Measurements from ENCODE around the gene SLC25A24. TPM values are rescaled to one million over a fixed set of nuclear protein-coding genes. Genes with fewer than 3 reads are reported as not detected.
"Not testable (repeated sequence)": the region's sequence is repeated elsewhere in the genome, so short reads cannot be mapped to it uniquely, and the experiment has no call there.

SLC25A24 gene
- total and polyA plus RNA-seq, 5 donors: 8.8 to 18.1 (median 16.0) TPM

DNA sequence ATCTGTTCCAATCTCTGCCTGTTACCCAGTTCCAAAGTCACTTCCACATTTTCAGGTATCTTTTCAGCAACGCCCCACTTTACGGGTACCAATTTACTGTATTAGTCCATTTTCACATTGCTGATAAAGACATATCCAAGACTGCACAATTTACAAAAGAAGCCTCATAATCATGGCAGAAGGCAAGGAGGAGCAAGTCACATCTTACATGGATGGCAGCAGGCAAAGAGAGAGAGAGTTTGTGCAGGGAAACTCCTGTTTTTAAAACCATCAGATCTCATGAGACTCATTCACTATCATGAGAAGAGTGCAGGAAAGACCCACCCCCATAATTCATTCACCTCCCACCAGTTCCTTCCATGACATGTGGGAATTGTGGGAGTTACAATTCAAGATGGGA lies 67.0 kb downstream of the SLC25A24 start:
- H3K4me3 ChIP-seq (ENCODE audit: low read length); H3K9me3 ChIP-seq (ENCODE audit: control insufficient read depth, low read length); H3K27me3 ChIP-seq (ENCODE audit: control insufficient read depth, insufficient read depth); ATAC-seq; DNase-seq; H3K27ac ChIP-seq (ENCODE audit: low read length); H3K4me1 ChIP-seq (ENCODE audit: control insufficient read depth, insufficient read depth, low read length); intact Hi-C loops (cut with DNase I): not testable (repeated sequence)
- over 99% methylated on average over 2 of the region's 2 CpGs for WGBS

DNA sequence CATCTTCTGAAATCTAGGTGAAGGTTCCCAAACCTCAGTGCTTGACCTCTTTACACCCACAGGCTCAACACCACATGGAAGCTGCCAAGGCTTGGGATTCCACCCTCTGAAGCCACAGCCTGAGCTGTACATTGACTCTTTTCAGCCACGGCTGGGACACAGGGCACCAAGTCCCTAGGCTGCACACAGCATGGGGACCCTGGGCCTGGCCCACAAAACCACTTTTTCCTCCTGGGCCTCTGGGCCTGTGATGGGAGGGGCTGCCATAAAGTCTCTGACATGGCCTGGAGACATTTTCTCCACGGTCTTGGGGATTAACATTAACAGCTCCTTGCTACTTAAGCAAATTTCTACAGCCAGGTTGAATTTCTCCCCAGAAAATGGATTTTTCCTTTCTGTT lies 67.8 kb downstream of the SLC25A24 start:
- DNase-seq; H3K4me3 ChIP-seq (ENCODE audit: low read length); H3K4me1 ChIP-seq (ENCODE audit: control insufficient read depth, insufficient read depth, low read length); ATAC-seq; H3K27me3 ChIP-seq (ENCODE audit: control insufficient read depth, insufficient read depth); H3K9me3 ChIP-seq (ENCODE audit: control insufficient read depth, low read length); intact Hi-C loops (cut with DNase I); H3K27ac ChIP-seq (ENCODE audit: low read length): not testable (repeated sequence)
- WGBS: 97% methylated on average over 2 of the region's 2 CpGs

DNA sequence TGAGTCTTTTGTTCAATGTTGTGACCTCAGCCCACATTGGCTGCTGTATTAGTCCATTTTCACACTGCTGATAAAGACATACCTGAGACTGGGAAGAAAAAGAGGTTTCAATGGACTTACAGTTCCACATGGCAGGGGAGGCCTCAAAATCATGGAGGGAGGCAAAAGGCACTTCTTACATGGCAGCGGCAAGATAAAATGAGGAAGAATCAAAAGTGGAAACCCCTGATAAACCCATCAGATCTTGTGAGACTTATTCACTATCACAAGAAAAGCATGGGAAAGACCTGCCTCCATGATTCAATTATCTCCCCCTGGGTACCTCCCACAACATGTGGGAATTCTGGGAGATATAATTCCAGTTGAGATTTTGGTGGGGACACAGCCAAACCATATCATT lies 68.9 kb downstream of the SLC25A24 start:
- H3K27me3 ChIP-seq (ENCODE audit: control insufficient read depth, insufficient read depth); intact Hi-C loops (cut with DNase I); DNase-seq; H3K27ac ChIP-seq (ENCODE audit: low read length); H3K9me3 ChIP-seq (ENCODE audit: control insufficient read depth, low read length); ATAC-seq; H3K4me3 ChIP-seq (ENCODE audit: low read length); H3K4me1 ChIP-seq (ENCODE audit: control insufficient read depth, insufficient read depth, low read length): not testable (repeated sequence)
- WGBS: 97% methylated on average over 1 of the region's 1 CpG

DNA sequence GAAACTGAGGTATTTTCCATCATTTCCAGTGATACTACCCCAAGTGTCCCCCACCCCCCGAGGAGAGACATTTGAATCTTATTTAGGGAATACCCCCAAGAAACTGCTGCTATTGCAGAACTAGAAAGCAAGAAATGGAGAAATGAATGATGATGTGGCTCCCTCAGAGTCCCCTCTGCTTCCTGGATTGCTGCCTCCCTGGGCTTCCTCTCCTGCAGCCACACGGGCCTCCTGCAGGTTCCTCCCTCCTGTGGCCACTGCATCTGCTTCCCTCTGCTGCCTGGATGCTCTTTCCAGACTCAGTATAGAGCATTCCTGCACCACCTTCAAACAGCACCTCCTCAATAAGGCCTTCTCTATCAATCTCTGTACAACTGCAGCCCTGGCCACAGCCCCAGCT lies 69.3 kb downstream of the SLC25A24 start:
- Histone ChIP-seq H3K9me3 (ENCODE audit: control insufficient read depth, low read length) (no peaks in the 10 kb centered on the region), H3K27ac (ENCODE audit: low read length) (no peak overlapping the region), H3K4me1 (ENCODE audit: control insufficient read depth, insufficient read depth, low read length) (no peaks in the 10 kb centered on the region), H3K4me3 (ENCODE audit: low read length) (no peak overlapping the region), H3K27me3 (ENCODE audit: control insufficient read depth, insufficient read depth) (no peaks in the 10 kb centered on the region)
- 55% methylated on average over 2 of the region's 2 CpGs for WGBS
- intact Hi-C loops (cut with DNase I): no loop called here
- DNase-seq (no peak), ATAC-seq (no peak)

DNA sequence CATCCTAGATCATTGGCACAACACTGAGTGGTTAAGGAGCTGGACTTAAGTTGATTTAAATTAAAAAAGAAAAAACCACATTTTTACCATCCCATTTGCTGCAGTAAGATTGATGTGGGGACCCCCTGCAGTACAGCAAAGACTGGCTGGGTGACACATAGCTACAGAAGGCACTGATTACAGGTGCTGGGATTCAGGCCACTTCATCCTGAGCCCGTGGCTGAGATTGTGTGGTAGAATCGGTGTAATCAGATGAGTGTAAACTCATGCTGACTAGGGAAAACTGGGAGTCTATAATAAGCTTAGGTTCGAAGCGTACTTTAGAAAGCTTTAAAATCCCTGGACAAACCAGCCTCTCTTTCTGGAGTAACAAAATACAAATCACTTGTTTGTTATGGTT lies 70.1 kb downstream of the SLC25A24 start:
- no peaks in the 10 kb centered on the region for H3K9me3 ChIP-seq (ENCODE audit: control insufficient read depth, low read length)
- intact Hi-C loops (cut with DNase I): loop anchor here in 1 of 4 donors (5.0 kb wide), 1 partner anchor 348 kb away; no protein-coding TSS in a partner anchor
- DNase-seq (no peak), ATAC-seq (no peak)
- no peaks in the 10 kb centered on the region for H3K4me1 ChIP-seq (ENCODE audit: control insufficient read depth, insufficient read depth, low read length)
- H3K27ac ChIP-seq (ENCODE audit: low read length): no peak overlapping the region
- no peaks in the 10 kb centered on the region for H3K27me3 ChIP-seq (ENCODE audit: control insufficient read depth, insufficient read depth)
- no peak overlapping the region for H3K4me3 ChIP-seq (ENCODE audit: low read length)
- 78% methylated on average over 4 of the region's 4 CpGs for WGBS

DNA sequence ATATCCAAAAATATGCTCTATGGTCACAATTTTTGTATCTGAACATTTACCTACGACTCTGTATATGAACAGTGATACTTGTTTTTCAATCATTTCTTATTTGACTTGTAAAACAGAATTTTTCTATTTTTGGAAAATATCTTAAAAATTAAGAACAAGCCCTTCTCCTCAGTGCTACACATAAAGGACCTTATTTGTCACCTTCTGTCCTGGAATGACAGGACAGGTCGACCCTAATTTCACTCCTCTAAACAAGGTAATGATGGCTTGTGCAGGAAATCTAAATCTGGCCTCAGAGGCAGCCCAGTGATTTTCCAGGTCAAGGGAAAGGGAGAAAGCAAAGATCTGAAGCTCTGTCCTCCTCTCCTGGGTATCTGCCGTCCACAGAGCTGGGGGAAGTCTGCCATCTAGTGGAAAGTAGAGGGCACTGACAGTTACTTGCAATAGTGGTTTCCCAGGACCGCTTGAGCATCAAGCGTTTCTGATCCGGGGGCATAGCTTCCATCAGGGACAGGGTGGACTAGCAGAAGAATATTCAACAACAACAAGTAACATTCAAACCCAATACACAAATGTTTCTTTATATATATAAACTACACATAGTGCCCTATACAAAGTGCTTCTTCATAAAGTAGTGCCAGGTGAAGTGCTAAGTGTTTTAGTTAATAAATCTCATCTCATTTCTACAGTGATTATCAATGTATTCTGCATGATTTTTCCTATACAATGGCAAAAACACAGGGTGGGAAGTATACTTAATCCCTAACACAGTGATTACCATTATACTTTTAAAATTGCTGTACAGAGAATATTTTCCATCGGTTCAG lies 74.6 kb downstream of the SLC25A24 start:
- no peak overlapping the region for H3K4me3 ChIP-seq (ENCODE audit: low read length)
- H3K27me3 ChIP-seq (ENCODE audit: control insufficient read depth, insufficient read depth): no peaks in the 10 kb centered on the region
- ATAC-seq: peak; percentile 93 to 95
- no peaks in the 10 kb centered on the region for H3K9me3 ChIP-seq (ENCODE audit: control insufficient read depth, low read length)
- H3K4me1 ChIP-seq (ENCODE audit: control insufficient read depth, insufficient read depth, low read length): no peaks in the 10 kb centered on the region
- H3K27ac ChIP-seq (ENCODE audit: low read length): no peak overlapping the region
- peak; percentile 38 to 65 (median 61) for DNase-seq
- WGBS: 6% methylated on average over 7 of the region's 7 CpGs
- intact Hi-C loops (cut with DNase I): loop anchor here (2.0 to 5.0 kb wide), 2 partner anchors 343 kb away; no protein-coding TSS in a partner anchor

DNA sequence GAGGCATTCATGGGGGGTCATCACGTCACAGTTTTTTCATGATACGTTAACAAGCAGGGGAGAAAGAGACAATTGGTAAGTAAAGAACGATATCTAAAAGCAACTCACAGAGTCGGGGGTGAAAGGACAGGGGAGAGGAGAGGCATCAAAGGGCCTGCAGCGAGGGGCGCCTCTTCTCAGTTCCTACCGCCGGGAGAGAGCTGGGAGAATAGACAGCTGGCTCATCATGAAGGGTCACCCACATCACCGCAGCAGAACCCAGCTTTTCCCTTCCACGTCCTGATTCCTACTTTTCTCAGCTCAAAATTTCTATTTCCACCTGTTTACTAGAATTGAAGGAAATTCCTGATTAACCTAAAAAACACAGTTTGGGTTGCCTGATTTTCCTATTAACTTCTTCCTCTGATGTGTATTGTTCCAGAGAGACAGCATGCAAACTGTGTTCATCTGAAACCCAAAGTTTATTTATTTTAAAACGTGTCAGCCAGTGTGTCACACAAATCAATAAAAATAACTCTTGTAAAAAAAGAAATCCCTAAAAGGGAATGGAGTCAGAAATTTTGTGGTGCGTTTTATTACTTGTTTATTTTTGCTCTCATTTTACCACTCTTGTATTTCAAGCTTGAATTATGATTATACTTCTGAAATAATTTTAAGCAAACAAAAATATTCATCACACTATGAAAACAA lies 75.4 kb downstream of the SLC25A24 start:
- Histone ChIP-seq H3K9me3 (ENCODE audit: control insufficient read depth, low read length) (no peaks in the 10 kb centered on the region), H3K27me3 (ENCODE audit: control insufficient read depth, insufficient read depth) (no peaks in the 10 kb centered on the region), H3K4me1 (ENCODE audit: control insufficient read depth, insufficient read depth, low read length) (no peaks in the 10 kb centered on the region), H3K27ac (ENCODE audit: low read length) (no peak overlapping the region), H3K4me3 (ENCODE audit: low read length) (no peak overlapping the region)
- 80% methylated on average over 12 of the region's 12 CpGs for WGBS
- intact Hi-C loops (cut with DNase I): loop anchor here (2.0 to 5.0 kb wide), 2 partner anchors 342 kb away; no protein-coding TSS in a partner anchor
- DNase-seq (no peak), ATAC-seq (no peak)

DNA sequence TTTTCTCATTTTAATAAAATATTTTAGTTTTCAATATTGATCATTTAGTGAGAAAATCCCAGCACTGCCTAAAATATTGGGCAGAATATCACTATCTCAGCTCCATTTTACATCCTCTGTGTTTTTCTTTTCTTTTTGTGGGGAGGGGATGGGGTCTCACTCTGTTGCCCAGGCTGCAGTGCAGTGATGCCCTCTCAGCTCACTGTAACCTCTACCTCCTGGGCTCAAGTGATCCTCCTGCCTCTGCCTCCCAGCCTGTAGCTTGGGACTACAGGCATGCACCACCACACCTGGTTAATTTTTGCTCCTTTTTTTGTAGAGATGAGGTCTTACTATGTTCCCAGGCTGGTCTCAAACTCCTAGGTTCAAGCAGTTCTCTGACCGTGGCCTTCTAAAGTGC lies 76.1 kb downstream of the SLC25A24 start:
- DNase-seq: no peak
- intact Hi-C loops (cut with DNase I): loop anchor here in 3 of 4 donors (2.0 kb wide), 1 partner anchor 341 kb away; no protein-coding TSS in a partner anchor
- H3K27me3 ChIP-seq (ENCODE audit: control insufficient read depth, insufficient read depth): no peaks in the 10 kb centered on the region
- no peak overlapping the region for H3K27ac ChIP-seq (ENCODE audit: low read length)
- no peak for ATAC-seq
- H3K9me3 ChIP-seq (ENCODE audit: control insufficient read depth, low read length): no peaks in the 10 kb centered on the region
- no peak overlapping the region for H3K4me3 ChIP-seq (ENCODE audit: low read length)
- H3K4me1 ChIP-seq (ENCODE audit: control insufficient read depth, insufficient read depth, low read length): no peaks in the 10 kb centered on the region
- WGBS: 98% methylated on average over 1 of the region's 1 CpG

DNA sequence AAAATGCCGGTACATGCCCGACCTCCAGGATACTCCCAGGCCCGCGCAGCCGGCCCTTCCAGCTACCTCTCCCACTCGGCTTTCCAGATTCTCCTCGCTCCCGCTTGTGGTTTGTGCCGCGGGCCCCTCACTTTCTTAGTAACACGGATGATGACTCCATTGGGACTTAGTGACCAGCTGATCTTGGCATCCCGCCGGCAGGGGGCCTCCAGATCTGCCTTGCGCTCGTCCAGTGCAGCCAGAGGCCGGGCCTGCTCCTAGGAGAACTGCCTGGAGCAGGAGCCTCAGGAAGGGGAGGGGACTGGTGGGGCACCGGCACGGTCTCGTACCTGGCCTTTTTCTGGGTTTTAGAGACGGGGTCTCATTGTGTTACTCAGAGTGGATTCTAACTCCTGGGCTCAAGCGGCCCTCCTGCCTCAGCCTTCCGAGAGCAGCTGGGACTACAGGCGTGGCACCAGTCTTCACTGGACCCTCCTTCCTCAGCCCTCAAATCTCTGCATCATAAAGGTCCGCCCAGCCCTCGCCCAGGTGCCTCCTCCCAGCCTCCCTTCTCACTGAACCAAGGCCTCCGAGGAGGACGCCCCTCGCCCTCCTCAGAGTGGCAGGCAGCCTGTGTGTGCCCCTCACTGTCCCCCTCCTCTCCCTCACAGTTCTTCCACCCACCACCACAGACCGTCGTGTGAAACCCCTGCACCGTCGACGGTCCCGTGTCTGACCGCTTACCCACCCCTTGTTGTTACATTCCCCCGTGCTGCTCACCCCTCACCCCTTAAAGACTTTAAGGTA lies 78.6 kb downstream of the SLC25A24 start:
- Histone ChIP-seq H3K9me3 (ENCODE audit: control insufficient read depth, low read length) (no peaks in the 10 kb centered on the region), H3K4me1 (ENCODE audit: control insufficient read depth, insufficient read depth, low read length) (peaks cover 4% of the 10 kb centered on the region), H3K4me3 (ENCODE audit: low read length) (no peak overlapping the region), H3K27me3 (ENCODE audit: control insufficient read depth, insufficient read depth) (no peaks in the 10 kb centered on the region), H3K27ac (ENCODE audit: low read length) (no peak overlapping the region)
- DNase-seq: peak; percentile 40 to 82 (median 77)
- intact Hi-C loops (cut with DNase I): no loop called here
- WGBS: 72% methylated on average over 33 of the region's 36 CpGs
- ATAC-seq: peak; percentile 21 to 40

DNA sequence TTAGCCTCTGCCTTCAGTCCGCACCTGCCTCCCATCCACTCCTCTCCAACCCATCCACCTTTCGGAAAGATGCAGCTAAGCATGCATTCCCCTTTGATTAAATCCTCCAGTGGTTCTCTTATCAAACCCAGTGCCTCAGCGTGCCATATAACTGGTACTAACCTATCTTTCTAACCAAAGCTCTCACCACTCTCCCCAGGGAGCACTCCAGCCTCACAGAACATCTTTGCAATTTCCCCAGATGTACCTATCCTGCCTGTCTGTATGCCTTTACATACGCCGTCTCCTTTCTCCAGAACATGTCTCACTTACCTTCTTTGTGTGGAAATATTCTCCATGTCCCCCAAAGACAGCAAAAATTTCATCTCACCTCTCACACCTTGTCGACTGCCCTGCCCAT lies 80.0 kb downstream of the SLC25A24 start:
- DNase-seq (no peak), ATAC-seq (no peak)
- H3K27ac ChIP-seq (ENCODE audit: low read length): no peak overlapping the region
- WGBS: 96% methylated on average over 6 of the region's 6 CpGs
- no peaks in the 10 kb centered on the region for H3K9me3 ChIP-seq (ENCODE audit: control insufficient read depth, low read length)
- H3K27me3 ChIP-seq (ENCODE audit: control insufficient read depth, insufficient read depth): no peaks in the 10 kb centered on the region
- no peak overlapping the region for H3K4me3 ChIP-seq (ENCODE audit: low read length)
- intact Hi-C loops (cut with DNase I): no loop called here
- H3K4me1 ChIP-seq (ENCODE audit: control insufficient read depth, insufficient read depth, low read length): peaks cover 4% of the 10 kb centered on the region

Data from right cardiac atrium (tissue), 5 donors.